MM.1S (cell line): ENCODE results near the gene SARNP.

Experiments
- CTCF ChIP-seq: fragments of 300-600 bp; sonication (generic); IDR thresholded peaks from 2 replicates; pipeline ENCODE4 v1.5.1; 2016; ENCODE audit warnings: antibody characterized with exemption, low read length, mixed read lengths
- EZH2 ChIP-seq: fragments of 300-600 bp; sonication (generic); optimal IDR thresholded peaks from 2 replicates; pipeline ENCODE3; 2017; ENCODE audit warnings: low read depth, mild to moderate bottlenecking, antibody characterized with exemption, low read length, mixed read lengths

DNA sequence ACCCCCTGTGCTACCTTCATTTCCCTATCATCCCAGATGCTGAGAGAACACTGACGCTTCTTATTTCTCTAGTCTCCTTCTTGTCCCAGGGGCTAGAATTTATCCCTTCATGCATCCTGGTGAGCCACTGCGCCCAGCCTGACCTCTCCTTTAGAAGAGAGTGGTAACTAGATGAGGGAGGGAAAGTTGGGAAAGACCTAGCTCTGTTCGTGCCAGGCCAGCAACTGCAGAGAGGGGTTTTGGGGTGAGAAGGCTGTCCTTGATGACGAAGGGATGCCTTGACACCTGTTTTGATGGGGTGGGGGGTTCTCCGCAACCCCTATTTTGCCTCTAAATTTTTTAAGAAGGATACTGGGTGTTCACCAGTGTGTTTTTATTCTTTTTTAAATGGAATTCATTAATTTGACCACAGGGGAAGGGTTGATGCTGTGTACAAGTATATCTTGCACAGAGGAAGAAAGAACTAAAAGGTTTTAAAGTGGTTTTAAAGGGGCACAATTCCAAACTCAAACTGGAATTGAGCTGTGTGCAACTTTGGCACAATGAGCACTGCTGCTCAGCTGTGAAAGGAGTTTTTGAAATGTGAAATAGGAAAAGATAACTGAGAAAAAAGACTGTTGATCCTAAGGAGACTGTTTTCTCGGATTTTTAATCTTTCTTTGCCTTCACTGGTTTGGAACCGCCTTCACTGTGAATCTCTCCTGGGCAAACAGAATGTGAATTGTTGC lies 32.3 kb upstream of the SARNP start:
- TF ChIP-seq EZH2 (no peak), CTCF (no peak)
